Vagina (tissue), 2 donors: ENCODE data around the gene NEK11.

Experiments used
- CTCF ChIP-seq, 3 experiments: fragments of 450-650 bp in 2 of 3; fragments of 200-600 bp in 1 of 3; sonication (generic) in 1 of 3; IDR thresholded peaks; one replicate each; pipeline ENCODE4 v1.5.1; 2017 to 2019; ENCODE audit warnings: antibody characterized with exemption in 3 of 3, mild to moderate bottlenecking in 2 of 3, moderate library complexity in 2 of 3
- POLR2A ChIP-seq, 2 donors: fragments of 450-650 bp; IDR thresholded peaks; one replicate each; pipeline ENCODE4 v1.6.1; 2017; ENCODE audit warnings: antibody characterized with exemption in 2 of 2, mild to moderate bottlenecking in 2 of 2, moderate library complexity in 2 of 2

- TF ChIP-seq POLR2A (IDR thresholded peaks at IDR 0.05) = no peak
- no peak for TF ChIP-seq CTCF (IDR thresholded peaks at IDR 0.05)
Observed at GRCh38 chr3:131394400-131394799, 367.7 kb downstream of the NEK11 start.
